ELF-1 (cell line): ENCODE results near the gene INO80B.

Experiments
- DNase-seq: peaks from one replicate; pipeline ENCODE4 v3.0.0-alpha.2; 2016; ENCODE audit warnings: low read depth, low spot score

Gene INO80B

DNA sequence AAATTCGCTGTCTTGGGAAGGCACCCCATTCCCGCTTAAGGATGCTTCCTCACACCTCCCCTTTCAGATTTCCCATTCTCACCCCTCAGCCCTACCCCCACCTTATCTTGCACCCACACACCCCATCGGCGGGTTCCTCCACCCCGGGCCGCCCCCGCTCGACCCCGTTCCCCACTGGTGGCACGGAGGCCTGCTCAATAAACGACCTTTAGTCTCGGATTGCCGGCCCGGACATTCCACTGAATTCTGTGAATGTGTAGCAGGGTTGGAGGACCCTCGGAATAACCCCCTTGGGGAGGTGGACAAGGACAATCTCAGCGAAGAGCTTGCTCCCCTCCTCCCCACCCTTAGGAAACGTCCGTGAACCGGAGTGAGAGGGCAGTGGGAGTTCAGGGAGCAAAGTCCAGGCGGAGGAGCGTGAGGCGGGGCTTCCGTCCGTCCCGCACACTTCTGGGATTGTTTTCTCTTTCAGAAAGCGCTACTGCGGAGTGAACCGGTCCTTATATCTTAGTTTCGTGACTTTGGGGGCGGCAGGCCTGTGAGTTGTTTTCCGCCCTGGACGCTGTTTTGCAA lies 47.3 kb downstream of the INO80B start:
- DNase-seq = peak; percentile 29

DNA sequence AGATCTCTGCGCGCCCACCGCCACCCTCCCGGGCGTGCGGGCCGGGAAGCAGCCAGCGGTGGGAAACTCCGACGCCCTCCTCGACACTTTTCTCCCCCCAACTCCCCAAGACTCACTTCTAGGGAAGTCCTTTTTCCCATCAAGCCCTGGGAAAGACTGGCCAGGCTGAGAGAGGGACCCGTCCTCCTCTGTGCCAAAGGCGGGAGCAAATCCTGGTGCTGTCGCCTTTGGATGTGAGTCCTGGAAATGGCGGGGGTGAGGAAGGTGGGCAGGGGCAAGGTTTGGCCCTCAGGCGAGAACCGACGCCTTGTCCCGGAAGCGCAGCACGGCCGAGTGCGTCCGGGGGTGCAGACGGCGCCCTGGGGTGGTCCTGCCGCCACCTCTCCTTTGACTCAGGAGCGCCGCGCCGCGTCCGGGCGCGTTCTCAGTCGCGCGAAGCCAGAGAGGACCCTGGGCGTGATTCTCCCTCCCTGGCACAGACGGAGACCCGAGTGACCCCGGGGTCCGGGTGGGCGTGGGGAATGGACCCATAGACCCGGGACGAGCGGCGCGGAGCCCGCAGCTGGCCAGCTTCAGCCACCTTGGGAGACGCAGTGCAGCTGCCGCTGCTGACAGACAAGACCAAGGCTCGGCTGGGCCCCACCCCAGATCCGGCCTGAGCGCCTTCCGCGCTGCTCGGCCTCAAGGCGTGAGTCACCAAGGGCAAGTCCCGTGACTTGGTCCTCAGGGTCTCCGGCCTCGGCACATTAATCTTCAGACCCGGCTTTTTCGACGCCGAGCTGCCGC lies 48.0 kb downstream of the INO80B start:
- peak; percentile 82 for DNase-seq

DNA sequence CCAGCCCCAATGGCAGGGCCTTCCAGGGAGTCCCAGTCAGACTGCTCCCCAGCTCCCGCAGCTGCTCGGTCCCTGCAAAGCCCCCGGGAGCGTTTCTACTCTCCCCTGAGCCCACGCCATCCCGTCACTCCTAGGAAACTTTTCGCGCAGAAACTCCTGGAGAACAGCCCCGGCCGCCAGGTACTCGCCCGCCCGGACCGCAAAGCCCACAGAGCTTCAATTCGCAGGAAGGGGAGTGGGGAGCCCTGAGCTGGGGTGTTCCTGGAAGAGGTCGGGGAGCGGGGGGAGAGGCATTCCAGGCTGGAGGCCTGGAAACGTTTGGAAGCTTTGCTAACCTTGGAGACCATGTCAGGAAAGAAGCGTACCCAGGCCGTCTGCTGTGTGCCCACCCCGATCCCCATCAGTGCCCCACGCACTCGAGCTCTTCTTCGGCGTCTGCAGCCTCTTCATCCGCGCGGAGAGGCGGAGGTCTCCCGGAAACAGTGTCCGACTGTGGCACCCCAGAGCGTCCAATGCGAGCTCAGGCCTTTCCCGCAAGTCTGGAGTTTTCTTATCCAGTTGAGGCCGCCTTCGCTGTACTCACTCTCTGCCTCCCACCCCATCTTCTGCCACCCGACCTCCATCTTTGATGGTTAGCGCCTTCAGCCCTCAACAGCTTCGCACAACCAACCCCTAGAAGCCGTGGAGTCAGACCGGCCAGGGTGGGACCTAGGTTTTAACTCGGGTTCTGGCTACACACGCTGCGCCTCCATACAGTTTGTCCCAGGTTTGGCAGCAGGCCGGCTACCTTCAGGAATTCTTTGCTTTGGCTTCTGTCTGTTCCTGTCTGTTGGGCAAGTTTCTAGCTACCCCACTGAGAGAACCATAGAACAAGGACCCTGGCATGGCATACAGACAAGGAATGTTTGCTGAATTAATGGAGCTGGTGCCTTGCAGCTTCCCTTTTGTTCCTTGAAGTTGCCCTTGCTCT lies 48.9 kb downstream of the INO80B start:
- DNase-seq = no peak

DNA sequence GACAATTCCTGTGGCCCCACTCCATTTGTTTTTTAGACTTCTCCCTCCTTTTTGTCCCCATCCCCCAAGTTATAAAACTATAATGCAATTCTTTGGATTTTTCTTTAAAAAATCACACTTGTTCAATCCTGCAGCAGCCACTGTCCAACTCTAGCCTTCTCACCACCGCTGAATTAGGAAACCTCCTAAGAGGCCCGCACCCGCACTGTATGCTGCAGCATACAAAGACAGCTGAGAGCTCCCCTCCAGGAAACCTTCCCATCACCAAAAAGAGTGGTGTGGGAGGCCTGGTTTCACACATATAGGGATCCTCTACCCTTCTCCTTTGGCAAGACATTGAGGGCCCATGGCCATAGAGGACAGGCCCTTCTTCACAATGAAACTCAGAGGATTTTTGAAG lies 49.7 kb downstream of the INO80B start:
- no peak for DNase-seq

DNA sequence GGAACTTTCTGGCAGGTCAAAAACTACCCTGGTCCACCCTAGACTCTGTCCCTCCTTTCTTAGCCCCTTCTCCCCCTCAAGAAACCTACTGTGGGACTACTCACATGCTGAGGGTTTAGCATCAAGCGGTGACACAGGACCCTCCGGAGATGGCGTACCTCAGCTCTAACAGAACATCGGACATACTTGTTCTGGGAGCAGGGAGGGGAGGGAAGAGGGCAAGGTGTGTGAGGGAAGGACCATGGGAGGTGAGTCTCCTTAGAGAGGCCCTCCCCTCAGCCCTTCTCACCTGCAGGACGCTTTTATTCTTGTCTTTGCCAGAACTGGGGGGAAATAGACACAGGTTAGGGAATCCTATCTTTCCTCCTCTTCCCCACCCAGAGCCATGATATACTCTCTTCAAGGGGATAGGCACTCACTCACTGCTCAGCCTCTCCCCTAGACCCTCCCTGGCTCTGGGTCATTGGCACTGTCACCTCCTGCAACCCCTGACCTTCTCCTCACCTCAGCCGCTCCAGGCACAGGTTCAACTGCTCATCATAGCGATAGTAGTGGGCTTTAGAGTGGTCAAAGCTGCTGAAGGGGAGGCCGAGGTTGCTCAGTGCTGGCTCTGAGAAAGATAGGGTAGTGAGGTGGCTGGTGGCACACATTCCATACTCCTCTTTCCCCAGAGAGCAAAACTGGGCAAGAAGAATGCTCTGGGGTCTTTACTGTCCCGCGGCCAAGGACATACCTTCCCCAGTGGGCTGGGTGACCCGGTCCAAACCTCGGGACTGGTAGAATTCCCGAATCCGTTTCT lies 50.8 kb downstream of the INO80B start:
- DNase-seq = no peak

DNA sequence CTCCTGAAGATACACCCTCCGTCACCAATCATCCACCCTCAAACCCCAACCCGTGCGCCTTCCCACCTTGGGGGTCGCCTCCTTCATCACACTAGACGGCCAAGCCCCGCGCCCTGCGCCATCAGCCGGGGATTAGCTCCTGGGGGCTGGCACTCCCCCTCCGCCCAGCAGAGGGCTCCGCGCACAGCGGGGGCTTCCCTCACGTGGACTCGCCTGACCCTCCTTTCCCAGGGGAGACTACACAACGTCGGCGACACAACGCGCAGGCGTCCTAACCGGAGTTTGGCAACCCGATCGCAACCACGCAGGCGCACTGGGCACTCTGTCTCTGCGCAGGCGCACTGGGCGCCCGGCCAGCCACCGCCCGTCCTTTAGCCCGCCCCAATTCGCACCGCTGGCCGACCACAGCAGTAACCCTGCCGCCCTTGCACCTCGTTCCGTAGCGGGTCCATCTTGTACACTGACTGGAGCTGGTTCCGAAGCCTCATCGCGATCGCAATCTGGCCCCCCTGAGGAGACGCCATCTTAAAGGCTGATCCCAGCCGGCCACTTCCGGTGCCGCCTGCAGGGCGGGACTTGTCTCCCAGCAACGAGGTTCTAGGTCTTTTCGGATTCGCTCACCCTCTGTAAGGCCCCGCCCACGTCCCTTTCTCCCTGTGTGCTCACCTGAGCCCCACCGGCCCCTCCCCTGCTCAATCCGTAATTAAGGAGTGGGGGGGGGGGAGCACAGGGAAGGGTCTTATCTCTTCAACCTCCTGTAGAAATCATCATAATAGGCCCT lies 52.4 kb downstream of the INO80B start, which contains the start of gene PCGF1:
TSS of gene PCGF1 (minus strand) at position 551 of the 781 bp plus-strand sequence. CDS start at position 524, 27 bp downstream.
- peak; percentile 99 for DNase-seq
